ENCODE results near the gene TACR2. TPM values are rescaled to one million over a fixed set of nuclear protein-coding genes. Genes with fewer than 3 reads are reported as not detected.

Gene TACR2
- total and polyA plus RNA-seq, 2 donors (not counting 3 experiments of a cell fraction or from before 2014, with no cell fraction given), result 0.19 TPM; not detected in 1

DNA sequence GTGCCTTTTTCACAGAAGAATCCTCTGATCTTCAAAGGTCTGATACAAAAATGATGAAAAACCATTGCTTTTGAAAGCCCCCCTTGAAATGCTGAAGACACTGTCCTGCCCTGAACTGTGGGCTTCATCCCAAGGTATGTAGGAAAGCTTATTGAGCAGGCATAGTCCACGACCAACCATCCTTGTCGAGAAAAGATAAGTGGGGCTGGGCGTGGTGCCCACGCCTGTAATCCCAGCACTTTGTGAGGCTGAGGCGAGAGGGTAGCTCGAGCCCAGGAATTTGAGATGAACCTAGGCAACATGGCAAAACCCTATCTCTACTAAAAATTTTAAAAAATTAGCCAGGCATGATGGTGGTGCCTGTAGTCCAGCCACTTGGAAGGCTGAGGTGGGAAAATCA is 25.6 kb downstream of the TACR2 start:
- Histone ChIP-seq H3K27me3 (ENCODE audit: control insufficient read depth in 2 of 2, insufficient read depth in 2 of 2, low read length in 2 of 2) (no peaks in the 10 kb centered on the region), H3K4me1 (ENCODE audit: control insufficient read depth, extremely low read depth, insufficient read depth, low read length) (peaks cover 4% of the 10 kb centered on the region), H3K36me3 (ENCODE audit: control insufficient read depth in 2 of 2, extremely low read depth in 1 of 2, insufficient read depth in 2 of 2, low read length in 2 of 2) (peaks cover 9 to 10% of the 10 kb centered on the region in 2 experiments), H2AFZ (ENCODE audit: low read depth, low read length) (no peak overlapping the region), H3K27ac (ENCODE audit: insufficient read depth, low read depth, low read length) (no peak overlapping the region), H3K4me2 (ENCODE audit: insufficient read depth, low read length) (no peak overlapping the region), H4K20me1 (replicated peaks; ENCODE audit: control insufficient read depth, extremely low read depth, insufficient read depth, low read length) (no peaks in the 10 kb centered on the region), H3K79me2 (ENCODE audit: control insufficient read depth, insufficient read depth, low read length) (no peaks in the 10 kb centered on the region), H3K9me3 (replicated peaks; ENCODE audit: control insufficient read depth, insufficient read depth, low read length) (no peaks in the 10 kb centered on the region), H3K9me1 (replicated peaks; ENCODE audit: control insufficient read depth, extremely low read depth, insufficient read depth, low read length) (no peaks in the 10 kb centered on the region), H3K4me3 (replicated peaks in 1 of 3; ENCODE audit: insufficient read depth in 1 of 3, low read depth in 1 of 3, low read length in 3 of 3) (no peak overlapping the region), H3K9ac (replicated peaks; ENCODE audit: extremely low read depth, insufficient read depth, low read length) (no peak overlapping the region)
- dilution Hi-C loops (cut with MboI; ENCODE audit: extremely low pct_ligation_motif_present, low sequenced_read_pairs) (loop anchor here (25.0 kb wide), 1 partner anchor 154 kb away; no protein-coding TSS in a partner anchor), intact Hi-C loops (cut with micrococcal nuclease) (loop anchor here (5.0 kb wide), 1 partner anchor 44 kb away; no protein-coding TSS in a partner anchor)
- no TSS peak for BruUV-seq (replicated peaks)
- DNase-seq (ENCODE audit: low read depth, low spot score) (no peak), FAIRE-seq (no peak)
- ChIA-PET POLR2A (interaction anchor here (0.6 kb wide), 1 partner anchor 140 kb away, joined by 11 read pairs; no protein-coding TSS in a partner anchor), CTCF (interaction anchor here (1.0 to 6.0 kb wide), 9 partner anchors 13 to 179 kb away, joined by 3 to 103 read pairs (median 4); no protein-coding TSS in a partner anchor)
- TF ChIP-seq GATA2 (IDR thresholded peaks at IDR 0.05; ENCODE audit: insufficient read depth, insufficient read length, low read depth, low read length) (no peak), EZH2 (IDR thresholded peaks at IDR 0.05; ENCODE audit: borderline replicate concordance, low read depth, low read length, severe bottlenecking) (no peak), POLR2A (IDR thresholded peaks at IDR 0.05; ENCODE audit: low read depth, low read length) (no peak), POLR2AphosphoS5 (IDR thresholded peaks at IDR 0.05; ENCODE audit: insufficient read depth, low read depth, low read length) (no peak), JUN (IDR thresholded peaks at IDR 0.05; ENCODE audit: borderline replicate concordance, insufficient read depth, insufficient read length, low read depth) (no peak), MYC (IDR thresholded peaks at IDR 0.05; ENCODE audit: low read depth, low read length) (no peak), FOS (IDR thresholded peaks at IDR 0.05; ENCODE audit: borderline replicate concordance, insufficient read depth, low read length) (no peak)
- TF ChIP-seq, protein P1, sequence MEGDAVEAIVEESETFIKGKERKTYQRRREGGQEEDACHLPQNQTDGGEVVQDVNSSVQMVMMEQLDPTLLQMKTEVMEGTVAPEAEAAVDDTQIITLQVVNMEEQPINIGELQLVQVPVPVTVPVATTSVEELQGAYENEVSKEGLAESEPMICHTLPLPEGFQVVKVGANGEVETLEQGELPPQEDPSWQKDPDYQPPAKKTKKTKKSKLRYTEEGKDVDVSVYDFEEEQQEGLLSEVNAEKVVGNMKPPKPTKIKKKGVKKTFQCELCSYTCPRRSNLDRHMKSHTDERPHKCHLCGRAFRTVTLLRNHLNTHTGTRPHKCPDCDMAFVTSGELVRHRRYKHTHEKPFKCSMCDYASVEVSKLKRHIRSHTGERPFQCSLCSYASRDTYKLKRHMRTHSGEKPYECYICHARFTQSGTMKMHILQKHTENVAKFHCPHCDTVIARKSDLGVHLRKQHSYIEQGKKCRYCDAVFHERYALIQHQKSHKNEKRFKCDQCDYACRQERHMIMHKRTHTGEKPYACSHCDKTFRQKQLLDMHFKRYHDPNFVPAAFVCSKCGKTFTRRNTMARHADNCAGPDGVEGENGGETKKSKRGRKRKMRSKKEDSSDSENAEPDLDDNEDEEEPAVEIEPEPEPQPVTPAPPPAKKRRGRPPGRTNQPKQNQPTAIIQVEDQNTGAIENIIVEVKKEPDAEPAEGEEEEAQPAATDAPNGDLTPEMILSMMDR (IDR thresholded peaks at IDR 0.05; ENCODE audit: extremely low read depth in 1 of 2, insufficient read depth in 1 of 2, low read depth in 1 of 2, low read length in 2 of 2), result no peak
- TF ChIP-seq, protein P2, sequence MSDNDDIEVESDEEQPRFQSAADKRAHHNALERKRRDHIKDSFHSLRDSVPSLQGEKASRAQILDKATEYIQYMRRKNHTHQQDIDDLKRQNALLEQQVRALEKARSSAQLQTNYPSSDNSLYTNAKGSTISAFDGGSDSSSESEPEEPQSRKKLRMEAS (IDR thresholded peaks at IDR 0.05; ENCODE audit: insufficient read depth, insufficient read length), result no peak

Measured in endothelial cell of umbilical vein (primary cell).